PC-9 (cell line): Measurements from ENCODE around the gene TYK2. TPM values are rescaled to one million over a fixed set of nuclear protein-coding genes. Genes with fewer than 3 reads are reported as not detected.

Source experiments
- BruUV-seq: library from RNA; stranded (reverse); fragments of 400-500 nt; replicated peaks from 2 replicates; lab custom pipeline; 2021; lab: Mats Ljungman, UMichigan
- CTCF ChIA-PET: fragments of 300-600 bp; sonication (Branson Sonifier 250); formaldehyde crosslinking; loops from one replicate; lab custom pipeline; 2022; ENCODE audit warnings: antibody characterized with exemption; lab: Charles Lee
- POLR2A ChIA-PET: fragments of 300-600 bp; sonication (Branson Sonifier 250); formaldehyde crosslinking; loops from one replicate; lab custom pipeline; 2022; ENCODE audit warnings: antibody characterized with exemption; ENCODE audit not compliant: unreplicated experiment; lab: Charles Lee
- DNase-seq, 2 experiments: peaks; one replicate each; pipeline versions ENCODE4 v3.0.0 to v3.0.0-alpha.2; 2015 to 2022; ENCODE audit warnings: mixed read lengths in 1 of 2
- H2AFZ ChIP-seq: fragments of 200-600 bp; sonication (generic); 2 replicates; pipeline ENCODE4 v1.8.1; 2017; ENCODE audit warnings: antibody characterized with exemption
- H3F3A ChIP-seq: fragments of 200-600 bp; sonication (generic); 2 replicates; pipeline ENCODE4 v1.8.1; 2017; ENCODE audit warnings: antibody characterized with exemption, mild to moderate bottlenecking, low read depth; ENCODE audit not compliant: insufficient read depth
- H3K27ac ChIP-seq: fragments of 200-600 bp; sonication (generic); 2 replicates; pipeline ENCODE4 v1.6.1; 2016; ENCODE audit warnings: mixed run types
- H3K27me3 ChIP-seq: fragments of 200-600 bp; sonication (generic); 2 replicates; pipeline ENCODE4 v1.6.1; 2016; ENCODE audit warnings: low read depth, mixed run types; ENCODE audit not compliant: insufficient read depth
- H3K36me3 ChIP-seq: fragments of 200-600 bp; sonication (generic); 2 replicates; pipeline ENCODE4 v1.6.1; 2016; ENCODE audit warnings: low read depth, mixed run types
- H3K4me1 ChIP-seq: fragments of 200-600 bp; sonication (generic); replicated peaks from 2 replicates; pipeline ENCODE4 v1.6.1; 2016; ENCODE audit warnings: mixed run types; ENCODE audit not compliant: insufficient read depth
- H3K4me2 ChIP-seq: fragments of 200-600 bp; sonication (generic); 2 replicates; pipeline ENCODE4 v1.6.1; 2017; ENCODE audit warnings: mixed run types
- H3K4me3 ChIP-seq: fragments of 200-600 bp; sonication (generic); 2 replicates; pipeline ENCODE4 v1.6.1; 2016; ENCODE audit warnings: mixed run types
- H3K79me2 ChIP-seq: fragments of 200-600 bp; sonication (generic); 2 replicates; pipeline ENCODE4 v1.6.1; 2017; ENCODE audit warnings: low read depth, mixed run types
- H3K9me2 ChIP-seq: fragments of 200-600 bp; sonication (generic); 2 replicates; pipeline ENCODE4 v1.8.1; 2017; ENCODE audit warnings: mild to moderate bottlenecking; ENCODE audit not compliant: insufficient read depth
- H3K9me3 ChIP-seq: fragments of 200-600 bp; sonication (generic); 2 replicates; pipeline ENCODE4 v1.8.1; 2016; ENCODE audit warnings: low read depth; ENCODE audit not compliant: insufficient read depth
- H4K20me1 ChIP-seq: fragments of 200-600 bp; sonication (generic); 2 replicates; pipeline ENCODE4 v1.8.1; 2017; ENCODE audit not compliant: insufficient read depth
- EZH2 ChIP-seq: fragments of 200-600 bp; sonication (generic); IDR thresholded peaks from 2 replicates; pipeline ENCODE4 v1.8.0; 2017; ENCODE audit warnings: antibody characterized with exemption, low read depth
- intact Hi-C: fragments of 100-400 bp; cut with micrococcal nuclease; formaldehyde crosslinking; loops from one replicate; pipeline ENCODE4 v1.10.0; 2022; ENCODE audit not compliant: unreplicated experiment
- total RNA-seq: library from RNA; stranded (reverse); gene quantifications from 2 replicates; pipeline ENCODE4 v1.2.3, GENCODE V29; 2021
- TF ChIP-seq, protein P1 (sequence below): fragments of 200-600 bp; sonication (generic); conservative IDR thresholded peaks from 2 replicates; pipeline ENCODE4 v1.6.1; 2017; ENCODE audit warnings: mixed run types, antibody characterized with exemption, mild to moderate bottlenecking, moderate library complexity

The TYK2 gene
- total RNA-seq, 1 experiment from 2014 or later, result 102 TPM

DNA sequence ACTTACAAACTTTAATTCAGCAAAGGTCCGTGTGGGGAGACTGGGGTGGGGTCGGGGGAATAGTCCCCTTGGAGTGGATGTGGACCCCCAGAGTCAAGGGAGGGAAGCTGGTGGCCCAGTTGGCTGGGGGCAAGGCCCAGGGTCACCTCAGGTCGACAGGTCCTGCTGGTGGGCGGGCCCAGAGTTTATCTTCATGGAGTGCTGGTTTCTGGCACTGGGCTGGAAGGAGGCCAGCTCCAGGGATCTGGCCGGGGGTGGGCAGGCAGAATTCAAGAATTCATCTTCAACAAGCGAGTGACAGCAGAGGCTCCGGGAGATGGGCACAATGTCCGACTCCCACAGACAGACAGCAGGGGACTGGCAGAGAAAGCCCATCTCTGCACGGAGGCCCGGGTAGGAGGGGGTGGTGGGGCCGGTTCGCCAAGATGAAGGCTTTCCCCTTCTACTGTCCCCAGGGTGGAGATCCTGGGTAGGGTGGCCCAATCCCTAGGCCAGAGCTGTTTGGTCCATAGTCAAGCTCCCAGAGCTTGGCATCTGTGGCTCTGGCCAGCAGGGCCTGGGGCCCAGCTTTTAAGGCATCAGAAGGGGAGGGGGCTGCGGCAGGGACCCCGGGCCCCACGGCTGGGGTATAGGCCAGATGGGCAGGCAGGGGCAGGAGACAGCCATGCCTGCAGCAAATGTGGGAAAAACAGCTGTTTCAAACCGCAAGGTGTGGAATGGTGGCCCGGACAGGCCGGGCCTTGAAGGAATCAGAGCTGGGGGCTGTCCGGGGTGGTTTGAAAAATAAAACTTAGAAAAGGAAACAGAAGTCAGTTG, 63.9 kb downstream of the TYK2 start:
- H3K4me2 ChIP-seq, result peak overlapping the region; percentile 93
- no peaks in the 10 kb centered on the region for H3K9me2 ChIP-seq
- POLR2A ChIA-PET, result interaction anchor here (0.6 kb wide), 1 partner anchor 64 kb away, joined by 12 read pairs; the partner anchor contains the start of gene TYK2
- intact Hi-C loops, result no loop called here
- no peak for DNase-seq
- CTCF ChIA-PET, result no interaction called here
- peak overlapping the region; percentile 96; the same call in 1 of the 2 replicates for H3K4me3 ChIP-seq
- H2AFZ ChIP-seq, result peak overlapping the region; percentile 90
- 0 out of 2 replicates have a peak, but pooled peaks cover 3% of the 10 kb centered on the region for H3K36me3 ChIP-seq
- no peak for TF ChIP-seq EZH2
- TF ChIP-seq, protein P1, sequence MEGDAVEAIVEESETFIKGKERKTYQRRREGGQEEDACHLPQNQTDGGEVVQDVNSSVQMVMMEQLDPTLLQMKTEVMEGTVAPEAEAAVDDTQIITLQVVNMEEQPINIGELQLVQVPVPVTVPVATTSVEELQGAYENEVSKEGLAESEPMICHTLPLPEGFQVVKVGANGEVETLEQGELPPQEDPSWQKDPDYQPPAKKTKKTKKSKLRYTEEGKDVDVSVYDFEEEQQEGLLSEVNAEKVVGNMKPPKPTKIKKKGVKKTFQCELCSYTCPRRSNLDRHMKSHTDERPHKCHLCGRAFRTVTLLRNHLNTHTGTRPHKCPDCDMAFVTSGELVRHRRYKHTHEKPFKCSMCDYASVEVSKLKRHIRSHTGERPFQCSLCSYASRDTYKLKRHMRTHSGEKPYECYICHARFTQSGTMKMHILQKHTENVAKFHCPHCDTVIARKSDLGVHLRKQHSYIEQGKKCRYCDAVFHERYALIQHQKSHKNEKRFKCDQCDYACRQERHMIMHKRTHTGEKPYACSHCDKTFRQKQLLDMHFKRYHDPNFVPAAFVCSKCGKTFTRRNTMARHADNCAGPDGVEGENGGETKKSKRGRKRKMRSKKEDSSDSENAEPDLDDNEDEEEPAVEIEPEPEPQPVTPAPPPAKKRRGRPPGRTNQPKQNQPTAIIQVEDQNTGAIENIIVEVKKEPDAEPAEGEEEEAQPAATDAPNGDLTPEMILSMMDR, result no peak
- H3K27me3 ChIP-seq, result no peaks in the 10 kb centered on the region
- H3K9me3 ChIP-seq, result no peaks in the 10 kb centered on the region
- peaks cover 11% of the 10 kb centered on the region; the same call in 1 of the 2 replicates for H3K79me2 ChIP-seq
- H3K27ac ChIP-seq, result peak overlapping the region; percentile 38
- BruUV-seq, result TSS peak; percentile 15
- H3K4me1 ChIP-seq, result peaks cover 14% of the 10 kb centered on the region
- no peaks in the 10 kb centered on the region for H4K20me1 ChIP-seq
- peaks cover 51% of the 10 kb centered on the region for H3F3A ChIP-seq

- Histone ChIP-seq H3K36me3 (no peaks in the 10 kb centered on the region), H3F3A (peaks cover 51% of the 10 kb centered on the region), H3K79me2 (peaks cover 11% of the 10 kb centered on the region; the same call in 1 of the 2 replicates), H3K4me2 (peak within 1 kb of the TSS; percentile 93), H3K27ac (peak within 1 kb of the TSS; percentile 38), H3K27me3 (no peaks in the 10 kb centered on the region), H3K9me3 (no peaks in the 10 kb centered on the region), H3K9me2 (no peaks in the 10 kb centered on the region), H3K4me1 (peaks cover 14% of the 10 kb centered on the region), H2AFZ (peak within 1 kb of the TSS; percentile 90), H3K4me3 (peak within 1 kb of the TSS; percentile 96), H4K20me1 (no peaks in the 10 kb centered on the region)
- TF ChIP-seq, protein P1, result no peak
- no peak for TF ChIP-seq EZH2
- CTCF ChIA-PET, result interaction anchor here (0.5 to 0.6 kb wide), 2 partner anchors 49 to 290 kb away, joined by 3 to 8 read pairs; no protein-coding TSS in a partner anchor
- intact Hi-C loops, result loop anchor here (2.0 kb wide), 1 partner anchor 47 kb away; no protein-coding TSS in a partner anchor
- no TSS peak for BruUV-seq
- POLR2A ChIA-PET, result interaction anchor here (1.0 kb wide), 1 partner anchor 45 kb away, joined by 17 read pairs; the partner anchor contains the start of gene ICAM1
- peak; percentile 85 to 87 for DNase-seq
Measured at GRCh38 chr19:10315335-10316214, 64.8 kb downstream of the TYK2 start, which contains the start of gene FDX2. Gene FDX2 (minus strand): TSS chr19:10316015. CDS start chr19:10315996, 19 bp downstream.

- H3K9me2 ChIP-seq, result no peaks in the 10 kb centered on the region
- no peak within 1 kb of the TSS for H3K27ac ChIP-seq
- no peaks in the 10 kb centered on the region; the same call in 1 of the 2 replicates for H3K36me3 ChIP-seq
- peaks cover 5% of the 10 kb centered on the region; the same call in 1 of the 2 replicates for H3K79me2 ChIP-seq
- ChIA-PET CTCF (no interaction called here), POLR2A (no interaction called here)
- H2AFZ ChIP-seq, result no peak within 1 kb of the TSS
- no peaks in the 10 kb centered on the region for H3K9me3 ChIP-seq
- H3K4me2 ChIP-seq, result no peak within 1 kb of the TSS
- TF ChIP-seq, protein P1, result no peak
- TF ChIP-seq EZH2, result no peak
- no peak for DNase-seq
- BruUV-seq, result no TSS peak
- H4K20me1 ChIP-seq, result no peaks in the 10 kb centered on the region
- H3K4me3 ChIP-seq, result no peak within 1 kb of the TSS
- peaks cover 11% of the 10 kb centered on the region; the same call in 1 of the 2 replicates for H3F3A ChIP-seq
- intact Hi-C loops, result no loop called here
- no peaks in the 10 kb centered on the region for H3K27me3 ChIP-seq
- peaks cover 2% of the 10 kb centered on the region for H3K4me1 ChIP-seq
Measured at GRCh38 chr19:10309423-10309822, 70.9 kb downstream of the TYK2 start, which contains the start of gene ZGLP1. Gene ZGLP1 (minus strand): TSS chr19:10309815.
